HepG2 (cell line): ENCODE results near the gene ZNF618. TPM values are rescaled to one million over a fixed set of nuclear protein-coding genes. Genes with fewer than 3 reads are reported as not detected.

Experiments used
- ATAC-seq: fragments of 200-7000 bp; cut with Tn5 transposase; 3 replicates; pipeline ENCODE4 v1.9.1; 2020; ENCODE audit warnings: mild to moderate bottlenecking, moderate library complexity
- BruUV-seq: library from RNA; stranded (reverse); fragments of 400-500 nt; replicated peaks from 2 replicates; lab custom pipeline; 2021; lab: Mats Ljungman, UMichigan
- CTCF ChIA-PET: fragments of 300-600 bp; formaldehyde crosslinking; extraction: SDS; loops from one replicate; lab custom pipeline; 2021; ENCODE audit warnings: low total read pairs, inconsistent platforms, low intra/inter-chr PET ratio; lab: Yijun Ruan, JAX
- POLR2A ChIA-PET: fragments of 350-600 bp; sonication (Branson Sonifier 250); formaldehyde crosslinking; loops from one replicate; lab custom pipeline; 2020; ENCODE audit warnings: antibody characterized with exemption, inconsistent platforms; lab: Yijun Ruan, JAX
- DNase-seq: peaks from one replicate; pipeline ENCODE4 v3.0.0-alpha.2; 2015; ENCODE audit warnings: low spot score
- FAIRE-seq: peaks from 3 replicates; lab custom pipeline; 2011; peaks lifted over from hg19 to GRCh38; lab: Jason Lieb, UNC
- H2AFZ ChIP-seq: one replicate; pipeline ENCODE4 v1.6.1; 2011; ENCODE audit warnings: low read length, inconsistent platforms
- H3K27ac ChIP-seq: fragments of 300-600 bp; 3 replicates; pipeline ENCODE4 v1.8.0; 2011; ENCODE audit warnings: mixed run types, mild to moderate bottlenecking, mixed read lengths, low read length, inconsistent platforms; ENCODE audit not compliant: insufficient read depth; ENCODE audit errors: extremely low read length
- H3K27me3 ChIP-seq, 2 experiments: fragments of 200-600 bp in 1 of 2; 2 replicates in 1 of 2; 3 replicates in 1 of 2; pipeline versions ENCODE4 v1.6.0 to v1.8.0; 2011; ENCODE audit warnings: low read length in 2 of 2, mild to moderate bottlenecking in 2 of 2, moderate library complexity in 2 of 2, inconsistent platforms in 1 of 2; ENCODE audit not compliant: insufficient read depth in 2 of 2, control insufficient read depth in 1 of 2
- H3K36me3 ChIP-seq, 2 experiments: fragments of 200-600 bp in 1 of 2; replicated peaks in 1 of 2; 2 replicates in 1 of 2; 3 replicates in 1 of 2; pipeline versions ENCODE4 v1.5.1 to v1.8.0; 2011; ENCODE audit warnings: low read length in 2 of 2, inconsistent platforms in 1 of 2; ENCODE audit not compliant: insufficient read depth in 2 of 2, control insufficient read depth in 1 of 2
- H3K4me1 ChIP-seq: 2 replicates; pipeline ENCODE4 v1.5.1; 2012; ENCODE audit warnings: low read length, inconsistent platforms; ENCODE audit not compliant: insufficient read depth
- H3K4me2 ChIP-seq: 2 replicates; pipeline ENCODE4 v1.6.0; 2011; ENCODE audit warnings: low read depth, low read length, inconsistent platforms
- H3K4me3 ChIP-seq, 3 experiments: fragments of 200-600 bp in 1 of 3; sonication (generic), shearing (Covaris generic) in 1 of 3; replicated peaks in 1 of 3; 2 replicates each; pipeline ENCODE4 v1.5.1; 2011 to 2016; ENCODE audit warnings: low read length in 3 of 3, inconsistent platforms in 2 of 3, low read depth in 2 of 3, mild to moderate bottlenecking in 2 of 3, control low read depth in 1 of 3, mixed read lengths in 1 of 3; ENCODE audit not compliant: insufficient read depth in 1 of 3
- H3K79me2 ChIP-seq: one replicate; pipeline ENCODE4 v1.6.1; 2011; ENCODE audit warnings: low read length, inconsistent platforms; ENCODE audit not compliant: insufficient read depth
- H3K9ac ChIP-seq: 2 replicates; pipeline ENCODE4 v1.6.0; 2011; ENCODE audit warnings: mild to moderate bottlenecking, low read depth, low read length, inconsistent platforms; ENCODE audit not compliant: insufficient read depth
- H3K9me3 ChIP-seq: 2 replicates; pipeline ENCODE4 v1.5.1; 2012; ENCODE audit warnings: mild to moderate bottlenecking, low read length
- H4K20me1 ChIP-seq: 2 replicates; pipeline ENCODE4 v1.6.0; 2011; ENCODE audit warnings: inconsistent platforms, mild to moderate bottlenecking, low read length, moderate library complexity; ENCODE audit not compliant: insufficient read depth
- HNF4A ChIP-seq: sonication (generic); formaldehyde crosslinking; IDR thresholded peaks from 2 replicates; pipeline ENCODE4 v1.4.0; 2020; ENCODE audit warnings: missing genetic modification reagents
- JUNB ChIP-seq: sonication (generic); formaldehyde crosslinking; IDR thresholded peaks from 2 replicates; pipeline ENCODE4 v1.8.0; 2022; ENCODE audit warnings: missing genetic modification reagents, mild to moderate bottlenecking, borderline replicate concordance
- KDM6A ChIP-seq: IDR thresholded peaks from 2 replicates; pipeline ENCODE4 v1.6.1; 2016; ENCODE audit warnings: low read depth
- MEIS2 ChIP-seq: sonication (generic); formaldehyde crosslinking; IDR thresholded peaks from 2 replicates; pipeline ENCODE4 v1.9.0; 2021; ENCODE audit warnings: mild to moderate bottlenecking, missing genetic modification reagents
- NBN ChIP-seq: fragments of 450-650 bp; conservative IDR thresholded peaks from 2 replicates; pipeline ENCODE4 v1.6.1; 2017
- RARA ChIP-seq: IDR thresholded peaks from 2 replicates; pipeline ENCODE4 v1.6.1; 2016; ENCODE audit warnings: missing genetic modification reagents, missing compliant biosample characterization
- ZNF569 ChIP-seq: sonication (generic); formaldehyde crosslinking; IDR thresholded peaks from 2 replicates; pipeline ENCODE4 v1.5.0; 2020; ENCODE audit warnings: mild to moderate bottlenecking, missing genetic modification reagents, moderate library complexity, borderline replicate concordance
- WGBS: methylation state at CpG from one replicate; pipeline ENCODE4 v1.1.6; 2017; ENCODE audit warnings: low lambda C conversion rate; 5-methylcytosine and 5-hydroxymethylcytosine counted together
- in situ Hi-C: cut with HindIII; loops from 2 replicates; pipeline ENCODE4 v1.10.0; 2017; ENCODE audit warnings: low pct_unique_long_range_greater_than_20kb; ENCODE audit not compliant: extremely low pct_ligation_motif_present
- intact Hi-C: fragments of 100-400 bp; cut with micrococcal nuclease; formaldehyde crosslinking; loops from one replicate; pipeline ENCODE4 v1.10.0; 2022; ENCODE audit not compliant: unreplicated experiment
- polyA plus RNA-seq, 8 experiments: library from polyadenylated mRNA; depleted of rRNA in 3 of 8; stranded (reverse) in 7 of 8; unstranded in 1 of 8; fragments of >200 nt; fragmentation: Illumina TruSeq in 4 of 8; extraction: Trizol in 4 of 8; gene quantifications; 2 replicates each; pipeline versions ENCODE4 v1.2.1 to v1.2.3, GENCODE V29; 2011 to 2016; ENCODE audit warnings: low read depth in 4 of 8, missing spikeins in 1 of 8, mixed read lengths in 1 of 8; ENCODE audit not compliant: insufficient read depth in 1 of 8
- total RNA-seq, 5 experiments: library from RNA; depleted of rRNA; stranded (reverse); fragments of >200 nt; fragmentation: Illumina TruSeq; extraction: Trizol; gene quantifications; 2 replicates each; pipeline ENCODE4 v1.2.3, GENCODE V29; 2016; ENCODE audit warnings: low read depth in 1 of 5
- TF ChIP-seq, protein P1 (sequence below): IDR thresholded peaks from 2 replicates; pipeline ENCODE4 v1.6.1; 2016; ENCODE audit warnings: mild to moderate bottlenecking
- TF ChIP-seq, protein P2 (sequence below): sonication (generic); formaldehyde crosslinking; IDR thresholded peaks from 2 replicates; pipeline ENCODE4 v1.5.0; 2020; ENCODE audit warnings: mild to moderate bottlenecking, missing genetic modification reagents
- TF ChIP-seq, protein P3 (sequence below): sonication (generic); formaldehyde crosslinking; IDR thresholded peaks from 2 replicates; pipeline ENCODE4 v1.8.1; 2023; ENCODE audit warnings: mild to moderate bottlenecking, inconsistent platforms, moderate library complexity, missing genetic modification reagents, borderline replicate concordance
- TF ChIP-seq, protein P4 (sequence below): sonication (generic); formaldehyde crosslinking; IDR thresholded peaks from 2 replicates; pipeline ENCODE4 v1.8.0; 2022; ENCODE audit warnings: low read depth, missing genetic modification reagents

Gene ZNF618
- total and polyA plus RNA-seq, 2 of the 13 experiments (the other 11 are each of a cell fraction or from before 2014, with no cell fraction given): 0.07 TPM

DNA sequence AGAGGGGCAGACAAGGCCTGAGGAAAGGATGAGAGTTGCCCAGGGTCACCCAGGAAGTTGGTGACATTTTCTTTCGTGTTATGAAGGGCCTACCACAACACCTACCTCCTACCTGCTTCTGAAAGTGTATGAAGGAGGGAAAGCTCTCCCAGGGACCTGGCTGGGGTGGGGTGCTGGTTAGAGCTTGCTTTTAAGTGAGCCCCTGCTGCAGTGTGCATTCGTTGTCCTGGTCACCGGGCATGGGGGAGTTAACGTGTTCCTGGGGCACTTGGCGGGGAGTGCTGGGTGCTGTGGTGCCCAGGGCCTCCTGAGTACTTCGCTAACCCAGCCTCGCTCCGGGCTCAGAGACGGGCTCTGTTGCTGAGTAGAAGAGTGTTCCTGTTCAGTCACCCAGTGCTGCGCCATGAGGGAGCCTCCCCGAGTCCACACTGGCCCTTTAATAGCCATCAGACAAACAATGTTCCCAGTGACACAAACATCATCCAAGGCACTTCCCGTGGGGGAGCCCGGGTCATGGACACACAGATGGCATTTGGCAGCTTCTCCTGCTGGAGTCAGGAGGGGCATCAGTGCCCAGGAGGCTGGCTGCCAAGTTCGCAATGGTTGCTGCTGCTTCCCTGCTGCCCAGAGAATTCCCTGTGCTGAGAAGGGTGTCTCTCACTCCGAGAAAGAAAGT lies 116.3 kb downstream of the ZNF618 start:
- FAIRE-seq (no peak), DNase-seq (no peak), ATAC-seq (no peak)
- no peak overlapping the region for H3K9ac ChIP-seq
- no peak overlapping the region for H3K4me3 ChIP-seq
- peaks cover 0 to 35% of the 10 kb centered on the region in 2 experiments; a peak in 2 of 5 replicates for H3K27me3 ChIP-seq
- H2AFZ ChIP-seq: no peak overlapping the region
- H3K4me2 ChIP-seq: no peak overlapping the region
- ChIA-PET CTCF (no interaction called here), POLR2A (no interaction called here)
- TF ChIP-seq MEIS2 (CRISPR knock-in tag): no peak
- TF ChIP-seq KDM6A: no peak
- TF ChIP-seq NBN: no peak
- TF ChIP-seq, protein P1, sequence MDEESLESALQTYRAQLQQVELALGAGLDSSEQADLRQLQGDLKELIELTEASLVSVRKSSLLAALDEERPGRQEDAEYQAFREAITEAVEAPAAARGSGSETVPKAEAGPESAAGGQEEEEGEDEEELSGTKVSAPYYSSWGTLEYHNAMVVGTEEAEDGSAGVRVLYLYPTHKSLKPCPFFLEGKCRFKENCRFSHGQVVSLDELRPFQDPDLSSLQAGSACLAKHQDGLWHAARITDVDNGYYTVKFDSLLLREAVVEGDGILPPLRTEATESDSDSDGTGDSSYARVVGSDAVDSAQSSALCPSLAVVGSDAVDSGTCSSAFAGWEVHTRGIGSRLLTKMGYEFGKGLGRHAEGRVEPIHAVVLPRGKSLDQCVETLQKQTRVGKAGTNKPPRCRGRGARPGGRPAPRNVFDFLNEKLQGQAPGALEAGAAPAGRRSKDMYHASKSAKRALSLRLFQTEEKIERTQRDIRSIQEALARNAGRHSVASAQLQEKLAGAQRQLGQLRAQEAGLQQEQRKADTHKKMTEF (CRISPR knock-in tag): no peak
- TF ChIP-seq, protein P2, sequence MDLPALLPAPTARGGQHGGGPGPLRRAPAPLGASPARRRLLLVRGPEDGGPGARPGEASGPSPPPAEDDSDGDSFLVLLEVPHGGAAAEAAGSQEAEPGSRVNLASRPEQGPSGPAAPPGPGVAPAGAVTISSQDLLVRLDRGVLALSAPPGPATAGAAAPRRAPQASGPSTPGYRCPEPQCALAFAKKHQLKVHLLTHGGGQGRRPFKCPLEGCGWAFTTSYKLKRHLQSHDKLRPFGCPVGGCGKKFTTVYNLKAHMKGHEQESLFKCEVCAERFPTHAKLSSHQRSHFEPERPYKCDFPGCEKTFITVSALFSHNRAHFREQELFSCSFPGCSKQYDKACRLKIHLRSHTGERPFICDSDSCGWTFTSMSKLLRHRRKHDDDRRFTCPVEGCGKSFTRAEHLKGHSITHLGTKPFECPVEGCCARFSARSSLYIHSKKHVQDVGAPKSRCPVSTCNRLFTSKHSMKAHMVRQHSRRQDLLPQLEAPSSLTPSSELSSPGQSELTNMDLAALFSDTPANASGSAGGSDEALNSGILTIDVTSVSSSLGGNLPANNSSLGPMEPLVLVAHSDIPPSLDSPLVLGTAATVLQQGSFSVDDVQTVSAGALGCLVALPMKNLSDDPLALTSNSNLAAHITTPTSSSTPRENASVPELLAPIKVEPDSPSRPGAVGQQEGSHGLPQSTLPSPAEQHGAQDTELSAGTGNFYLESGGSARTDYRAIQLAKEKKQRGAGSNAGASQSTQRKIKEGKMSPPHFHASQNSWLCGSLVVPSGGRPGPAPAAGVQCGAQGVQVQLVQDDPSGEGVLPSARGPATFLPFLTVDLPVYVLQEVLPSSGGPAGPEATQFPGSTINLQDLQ (CRISPR knock-in tag): no peak
- TF ChIP-seq, protein P3, sequence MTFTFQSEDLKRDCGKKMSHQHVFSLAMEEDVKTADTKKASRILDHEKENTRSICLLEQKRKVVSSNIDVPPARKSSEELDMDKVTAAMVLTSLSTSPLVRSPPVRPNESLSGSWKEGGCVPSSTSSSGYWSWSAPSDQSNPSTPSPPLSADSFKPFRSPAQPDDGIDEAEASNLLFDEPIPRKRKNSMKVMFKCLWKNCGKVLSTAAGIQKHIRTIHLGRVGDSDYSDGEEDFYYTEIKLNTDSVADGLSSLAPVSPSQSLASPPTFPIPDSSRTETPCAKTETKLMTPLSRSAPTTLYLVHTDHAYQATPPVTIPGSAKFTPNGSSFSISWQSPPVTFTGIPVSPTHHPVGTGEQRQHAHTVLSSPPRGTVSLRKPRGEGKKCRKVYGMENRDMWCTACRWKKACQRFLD (CRISPR knock-in tag): no peak
- TF ChIP-seq, protein P4, sequence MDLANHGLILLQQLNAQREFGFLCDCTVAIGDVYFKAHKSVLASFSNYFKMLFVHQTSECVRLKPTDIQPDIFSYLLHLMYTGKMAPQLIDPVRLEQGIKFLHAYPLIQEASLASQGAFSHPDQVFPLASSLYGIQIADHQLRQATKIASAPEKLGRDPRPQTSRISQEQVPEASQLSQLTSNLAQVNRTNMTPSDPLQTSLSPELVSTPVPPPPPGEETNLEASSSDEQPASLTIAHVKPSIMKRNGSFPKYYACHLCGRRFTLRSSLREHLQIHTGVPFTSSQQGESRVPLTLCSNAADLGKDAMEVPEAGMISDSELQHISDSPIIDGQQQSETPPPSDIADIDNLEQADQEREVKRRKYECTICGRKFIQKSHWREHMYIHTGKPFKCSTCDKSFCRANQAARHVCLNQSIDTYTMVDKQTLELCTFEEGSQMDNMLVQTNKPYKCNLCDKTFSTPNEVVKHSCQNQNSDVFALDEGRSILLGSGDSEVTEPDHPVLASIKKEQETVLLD (CRISPR knock-in tag): no peak
- no peak for TF ChIP-seq ZNF569
- TF ChIP-seq HNF4A (CRISPR knock-in tag): no peak
- TF ChIP-seq RARA (CRISPR knock-in tag): no peak
- TF ChIP-seq JUNB (CRISPR knock-in tag): no peak
- WGBS: 28% methylated on average over 6 of the region's 15 CpGs
- H3K9me3 ChIP-seq: no peaks in the 10 kb centered on the region
- H3K79me2 ChIP-seq: no peaks in the 10 kb centered on the region
- H3K4me1 ChIP-seq: 0 out of 2 replicates have a peak, but pooled peaks cover 7% of the 10 kb centered on the region
- H4K20me1 ChIP-seq: no peaks in the 10 kb centered on the region
- H3K36me3 ChIP-seq: no peaks in the 10 kb centered on the region
- in situ Hi-C loops: no loop called here
- H3K27ac ChIP-seq: no peak overlapping the region
- intact Hi-C loops: no loop called here
- no TSS peak for BruUV-seq
